Fibroblast of pulmonary artery (primary cell): ENCODE results near the gene OSBP2.

Experiments
- DNase-seq: peaks from one replicate; pipeline ENCODE4 v3.0.0-alpha.2; 2010; ENCODE audit warnings: low read depth
- H3K4me3 ChIP-seq: replicated peaks from 2 replicates; pipeline ENCODE4 v1.5.1; 2011; ENCODE audit warnings: low read depth, mild to moderate bottlenecking, control low read depth, low read length, moderate library complexity
- CTCF ChIP-seq: IDR thresholded peaks from 2 replicates; pipeline ENCODE4 v1.5.1; 2011; ENCODE audit warnings: mild to moderate bottlenecking, control low read depth, low read length, inconsistent platforms; ENCODE audit errors: missing control alignments

The OSBP2 gene

GRCh38 chr22:30832407-30832987 lies 137.8 kb downstream of the OSBP2 start:
- no peak for DNase-seq
- no peak overlapping the region for H3K4me3 ChIP-seq
- no peak for TF ChIP-seq CTCF

GRCh38 chr22:30833322-30833721 lies 138.6 kb downstream of the OSBP2 start:
- DNase-seq = no peak
- no peak overlapping the region for H3K4me3 ChIP-seq
- TF ChIP-seq CTCF = no peak

GRCh38 chr22:30837531-30837930 lies 142.9 kb downstream of the OSBP2 start:
- H3K4me3 ChIP-seq = no peak overlapping the region
- no peak for TF ChIP-seq CTCF
- DNase-seq = no peak

- no peak overlapping the region for H3K4me3 ChIP-seq
- no peak for TF ChIP-seq CTCF
- peak; percentile 24 for DNase-seq
These were observed 143.4 kb downstream of the OSBP2 start for GRCh38 chr22:30838111-30838510.

- H3K4me3 ChIP-seq = no peak overlapping the region
- peak; percentile 36 for DNase-seq
- no peak for TF ChIP-seq CTCF
These were observed 146.6 kb downstream of the OSBP2 start for GRCh38 chr22:30841273-30841672.

GRCh38 chr22:30843245-30843644 lies 148.6 kb downstream of the OSBP2 start:
- no peak overlapping the region for H3K4me3 ChIP-seq
- no peak for TF ChIP-seq CTCF
- no peak for DNase-seq

- DNase-seq = no peak
- H3K4me3 ChIP-seq = no peak overlapping the region
- no peak for TF ChIP-seq CTCF
These were observed 152.9 kb downstream of the OSBP2 start for GRCh38 chr22:30847583-30847982.
